NCI-H1436 treated with DMSO at 0.1 percent for 48 hours (cell line): Measurements from ENCODE around the gene BRD8.

Source experiments
- DNase-seq: peaks from one replicate; lab custom pipeline; 2025; lab: John Stamatoyannopoulos, UW

The BRD8 gene

GRCh38 chr5:138102454-138103318 lies 75.7 kb downstream of the BRD8 start:
- DNase-seq, result no peak

GRCh38 chr5:138096997-138097828 lies 81.2 kb downstream of the BRD8 start:
- DNase-seq, result no peak

- no peak for DNase-seq
Observed at GRCh38 chr5:138096363-138096762, 82.1 kb downstream of the BRD8 start.

DNA sequence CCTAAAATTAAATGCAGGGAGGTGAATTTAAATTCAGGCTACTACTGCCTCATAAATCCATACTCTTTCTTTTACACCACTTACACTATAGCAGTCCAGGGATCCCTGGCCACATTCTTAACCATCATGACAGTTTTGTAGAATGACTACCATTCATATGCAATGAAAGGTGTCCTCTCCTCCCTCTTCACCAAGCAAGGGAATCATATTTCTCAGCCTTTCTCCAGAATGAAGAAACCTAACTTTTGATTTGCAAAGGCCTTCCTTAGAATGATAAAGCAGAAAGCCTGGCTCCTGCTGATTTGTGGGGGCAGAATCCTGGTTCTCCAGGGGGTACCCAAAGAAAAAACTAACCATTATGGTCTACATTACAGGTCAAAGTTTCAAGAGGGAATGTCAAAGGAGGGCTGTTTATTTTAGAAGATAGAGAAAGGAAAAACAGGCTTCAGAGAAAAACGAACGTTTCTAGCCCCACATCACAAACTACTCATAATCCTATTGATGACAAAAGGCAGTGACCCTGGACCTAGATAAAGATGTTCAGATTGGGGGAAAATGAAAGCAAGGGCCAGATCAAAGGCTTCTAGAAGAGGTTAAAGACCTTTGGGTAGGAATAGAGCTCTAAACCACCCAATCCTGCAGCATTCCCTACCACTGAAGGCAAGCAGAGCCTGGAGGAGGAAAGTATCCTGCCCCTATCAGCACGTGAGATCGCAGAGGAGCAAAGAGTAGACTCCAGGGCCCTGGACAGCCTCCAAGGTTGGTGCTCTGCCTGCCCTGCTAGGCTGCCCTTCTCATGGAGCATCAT lies 83.1 kb downstream of the BRD8 start:
- no peak for DNase-seq

- DNase-seq, result no peak
Observed at GRCh38 chr5:138093036-138093435, 85.4 kb downstream of the BRD8 start.

DNA sequence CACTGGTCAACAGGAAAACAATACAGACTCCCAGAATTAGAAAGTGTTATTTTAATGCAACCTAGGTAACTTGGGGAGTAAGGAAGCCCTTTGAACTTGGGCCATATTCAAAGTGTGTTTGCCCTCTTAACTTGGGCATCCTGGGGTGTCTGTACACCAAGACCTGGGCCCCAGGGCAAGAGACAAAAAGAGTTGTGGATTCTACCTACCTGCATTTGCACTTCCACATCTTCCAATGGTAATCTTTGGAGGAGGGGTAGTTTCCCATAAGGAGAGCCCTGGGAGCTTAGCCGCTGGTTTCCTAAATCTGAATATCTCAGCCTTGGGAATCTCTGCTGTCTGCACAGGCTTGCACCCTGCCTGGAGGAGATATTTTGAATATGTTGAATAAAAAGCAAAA lies 86.1 kb downstream of the BRD8 start:
- DNase-seq, result no peak

DNA sequence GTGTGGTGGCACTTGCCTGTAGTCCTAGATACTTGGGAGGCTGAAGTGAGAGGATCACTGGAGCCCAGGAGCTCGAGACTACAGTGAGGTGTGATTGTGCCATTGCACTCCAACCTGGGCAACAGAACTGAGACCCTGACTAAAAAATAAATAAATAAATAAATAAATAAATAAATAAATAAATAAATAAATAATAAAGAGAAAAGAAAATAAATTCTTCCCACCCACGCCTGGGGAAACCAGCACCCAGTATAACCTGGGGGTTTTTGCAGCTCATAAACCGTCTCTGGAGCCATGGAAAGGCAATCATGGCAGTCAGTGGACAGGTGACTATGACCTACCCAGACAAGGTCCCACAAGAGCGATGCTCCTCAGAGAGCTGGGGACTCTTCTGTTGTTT lies 86.7 kb downstream of the BRD8 start:
- DNase-seq, result no peak
